Mesothelial cell of epicardium (in vitro differentiated cells): ENCODE measurements around the gene C1GALT1. TPM values are rescaled to one million over a fixed set of nuclear protein-coding genes. Genes with fewer than 3 reads are reported as not detected.

Experiments
- DNase-seq, 2 experiments: peaks; one replicate each; pipeline ENCODE4 v3.0.0; 2021; ENCODE audit warnings: low spot score in 2 of 2; ENCODE audit not compliant: unreplicated experiment in 2 of 2
- H3K27ac Mint-ChIP-seq: 2 replicates; pipeline ENCODE4 v1.8.0; 2021; ENCODE audit warnings: mixed read lengths
- H3K27me3 Mint-ChIP-seq: 2 replicates; pipeline ENCODE4 v1.8.0; 2021; ENCODE audit warnings: low read depth, mixed read lengths
- H3K36me3 Mint-ChIP-seq: 2 replicates; pipeline ENCODE4 v1.8.0; 2021; ENCODE audit warnings: mixed read lengths
- H3K4me1 Mint-ChIP-seq: 2 replicates; pipeline ENCODE4 v1.8.0; 2021; ENCODE audit warnings: mixed read lengths
- H3K4me3 Mint-ChIP-seq: 2 replicates; pipeline ENCODE4 v1.8.0; 2021; ENCODE audit warnings: mild to moderate bottlenecking, moderate library complexity, mixed read lengths
- H3K9me3 Mint-ChIP-seq: 2 replicates; pipeline ENCODE4 v1.8.0; 2021; ENCODE audit warnings: mixed read lengths
- CTCF ChIP-seq: fragments of 200-600 bp; sonication (generic); IDR thresholded peaks from one replicate; pipeline ENCODE4 v1.5.0; 2021; ENCODE audit warnings: antibody characterized with exemption; ENCODE audit not compliant: unreplicated experiment
- total RNA-seq: library from RNA; stranded (reverse); gene quantifications from 3 replicates; pipeline ENCODE4 v1.2.1, GENCODE V29; 2021

C1GALT1 gene
- total RNA-seq, 1 donor from 2014 or later, result 36.8 TPM

- TF ChIP-seq CTCF, result no peak
- Mint-ChIP-seq H3K27ac (no peak overlapping the region), H3K36me3 (no peaks in the 10 kb centered on the region), H3K27me3 (no peaks in the 10 kb centered on the region), H3K4me3 (no peak overlapping the region), H3K9me3 (peaks cover 4% of the 10 kb centered on the region), H3K4me1 (peaks cover 16% of the 10 kb centered on the region)
- DNase-seq, result no peak
Measured at GRCh38 chr7:7164591-7164990, 17.8 kb upstream of the C1GALT1 start.

DNA sequence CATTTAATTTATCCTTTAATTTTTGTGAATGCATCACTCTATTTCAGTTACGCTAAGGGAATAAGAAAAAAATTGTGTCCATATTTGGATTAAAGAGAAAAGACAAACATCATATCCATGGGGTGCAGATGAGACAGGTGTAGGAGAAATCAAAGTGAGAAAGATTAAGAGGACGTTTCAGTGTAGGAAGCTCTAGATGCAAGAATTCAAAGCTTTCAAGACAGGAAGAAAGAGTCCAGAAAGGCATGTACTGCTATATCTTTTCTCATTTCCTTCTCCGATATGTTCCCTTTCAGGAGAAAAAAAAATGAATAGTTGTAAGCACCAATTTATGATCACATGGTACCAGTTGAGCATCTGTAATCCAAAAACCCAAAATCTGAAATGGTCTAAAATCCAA is 17.0 kb upstream of the C1GALT1 start:
- no peak for DNase-seq
- TF ChIP-seq CTCF, result no peak
- Mint-ChIP-seq H3K27ac (no peak overlapping the region), H3K36me3 (peaks cover 5% of the 10 kb centered on the region), H3K9me3 (peaks cover 9% of the 10 kb centered on the region), H3K4me1 (peaks cover 16% of the 10 kb centered on the region), H3K27me3 (no peaks in the 10 kb centered on the region), H3K4me3 (no peak overlapping the region)

- DNase-seq, result no peak
- peaks cover 9% of the 10 kb centered on the region for H3K36me3 Mint-ChIP-seq
- peaks cover 16% of the 10 kb centered on the region for H3K9me3 Mint-ChIP-seq
- H3K27ac Mint-ChIP-seq, result no peak overlapping the region
- H3K4me1 Mint-ChIP-seq, result peaks cover 16% of the 10 kb centered on the region
- no peaks in the 10 kb centered on the region for H3K27me3 Mint-ChIP-seq
- TF ChIP-seq CTCF, result no peak
- no peak overlapping the region for H3K4me3 Mint-ChIP-seq
Measured at GRCh38 chr7:7166318-7166717, 16.0 kb upstream of the C1GALT1 start.

DNA sequence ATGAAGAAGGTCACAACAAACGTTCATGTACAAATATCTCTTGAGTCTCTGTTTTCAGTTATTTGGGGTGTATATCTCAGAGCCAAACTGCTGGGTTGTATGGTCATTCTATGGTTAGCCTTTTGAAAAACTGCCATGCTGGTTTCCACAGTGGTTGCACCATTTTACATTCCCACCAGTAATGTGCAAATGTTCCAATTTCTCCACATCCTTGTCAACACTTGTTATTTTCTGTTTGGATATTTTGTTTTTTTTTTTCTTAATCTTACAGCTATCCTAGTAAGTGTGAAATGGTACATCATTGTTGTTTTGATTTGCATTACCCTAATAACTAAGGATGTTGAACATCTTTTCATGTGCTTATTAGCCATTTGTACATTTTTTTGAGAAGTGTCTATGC is 13.0 kb upstream of the C1GALT1 start:
- no peak overlapping the region for H3K4me3 Mint-ChIP-seq
- DNase-seq, result no peak
- TF ChIP-seq CTCF, result no peak
- peaks cover 30% of the 10 kb centered on the region for H3K9me3 Mint-ChIP-seq
- peaks cover 16% of the 10 kb centered on the region for H3K4me1 Mint-ChIP-seq
- H3K36me3 Mint-ChIP-seq, result peaks cover 15% of the 10 kb centered on the region
- H3K27ac Mint-ChIP-seq, result no peak overlapping the region
- H3K27me3 Mint-ChIP-seq, result no peaks in the 10 kb centered on the region

- Mint-ChIP-seq H3K9me3 (peaks cover 37% of the 10 kb centered on the region), H3K27me3 (no peaks in the 10 kb centered on the region), H3K4me1 (peaks cover 28% of the 10 kb centered on the region), H3K36me3 (peaks cover 15% of the 10 kb centered on the region), H3K27ac (no peak overlapping the region), H3K4me3 (no peak overlapping the region)
- DNase-seq, result no peak
- TF ChIP-seq CTCF, result no peak
Measured at GRCh38 chr7:7173956-7174632, 8.2 kb upstream of the C1GALT1 start.
